ENCODE results near the gene GOLGA6L7.
"Not testable (repeated sequence)": the region's sequence is repeated elsewhere in the genome, so short reads cannot be mapped to it uniquely, and the experiment has no call there.

GOLGA6L7 gene

GRCh38 chr15:28884151-28884940 lies 35.9 kb upstream of the GOLGA6L7 start:
- no peak for DNase-seq

- no peak for DNase-seq
Observed at GRCh38 chr15:28881600-28881999, 33.2 kb upstream of the GOLGA6L7 start.

- no peak for DNase-seq
Observed at GRCh38 chr15:28881170-28881569, 32.7 kb upstream of the GOLGA6L7 start.

GRCh38 chr15:28880680-28881079 lies 32.2 kb upstream of the GOLGA6L7 start:
- no peak for DNase-seq

GRCh38 chr15:28879551-28879950 lies 31.1 kb upstream of the GOLGA6L7 start:
- no peak for DNase-seq

GRCh38 chr15:28878209-28878608 lies 29.8 kb upstream of the GOLGA6L7 start:
- DNase-seq = no peak

- no peak for DNase-seq
Observed at GRCh38 chr15:28876845-28877185, 28.4 kb upstream of the GOLGA6L7 start.

- no peak for DNase-seq
Observed at GRCh38 chr15:28876131-28876844, 27.8 kb upstream of the GOLGA6L7 start.

- DNase-seq = no peak
Observed at GRCh38 chr15:28875461-28876000, 27.1 kb upstream of the GOLGA6L7 start.

GRCh38 chr15:28873585-28874190 lies 25.2 kb upstream of the GOLGA6L7 start:
- DNase-seq = no peak

- no peak for DNase-seq
Observed at GRCh38 chr15:28873006-28873405, 24.6 kb upstream of the GOLGA6L7 start.

GRCh38 chr15:28871168-28871567 lies 22.7 kb upstream of the GOLGA6L7 start:
- DNase-seq = no peak

GRCh38 chr15:28868744-28869345 lies 20.4 kb upstream of the GOLGA6L7 start:
- no peak for DNase-seq

- not testable (repeated sequence) for DNase-seq
Observed at GRCh38 chr15:28861589-28862293, 13.3 kb upstream of the GOLGA6L7 start.

- no peak for DNase-seq
Observed at GRCh38 chr15:28861031-28861534, 12.6 kb upstream of the GOLGA6L7 start.

- not testable (repeated sequence) for DNase-seq
Observed at GRCh38 chr15:28854578-28854977, 6.1 kb upstream of the GOLGA6L7 start.

GRCh38 chr15:28853654-28854053 lies 5.2 kb upstream of the GOLGA6L7 start:
- DNase-seq = not testable (repeated sequence)

GRCh38 chr15:28849766-28850165 lies 1.3 kb upstream of the GOLGA6L7 start:
- not testable (repeated sequence) for DNase-seq

GRCh38 chr15:28849271-28849670 lies 827 bp upstream of the GOLGA6L7 start:
- DNase-seq = not testable (repeated sequence)

- DNase-seq = not testable (repeated sequence)
Observed at GRCh38 chr15:28847959-28848358, 485 bp downstream of the GOLGA6L7 start.

GRCh38 chr15:28847247-28847646 lies 1.2 kb downstream of the GOLGA6L7 start:
- not testable (repeated sequence) for DNase-seq

- not testable (repeated sequence) for DNase-seq
Observed at GRCh38 chr15:28844147-28844546, 4.3 kb downstream of the GOLGA6L7 start.

Measured in NCI-H146 (cell line).